ENCODE results near the gene TMEM39B. TPM values are rescaled to one million over a fixed set of nuclear protein-coding genes. Genes with fewer than 3 reads are reported as not detected.

TMEM39B gene
- total RNA-seq, 2 donors from 2014 or later = 8.2 to 15.4 TPM

GRCh38 chr1:32044234-32044633 is 28.5 kb upstream of the TMEM39B start:
- no peak overlapping the region for H3K4me3 ChIP-seq
- TF ChIP-seq CTCF (IDR thresholded peaks at IDR 0.05) (no peak), POLR2AphosphoS5 (IDR thresholded peaks at IDR 0.05) (no peak), POLR2A (IDR thresholded peaks at IDR 0.05) (no peak)
- intact Hi-C loops (cut with DNase I) = no loop called here
- DNase-seq (ENCODE audit: low spot score) = no peak
- no peaks in the 10 kb centered on the region for H3K4me1 ChIP-seq (replicated peaks)
- H3K9me3 ChIP-seq = no peaks in the 10 kb centered on the region
- H3K36me3 ChIP-seq = peaks cover 3 to 21% of the 10 kb centered on the region in 2 donors
- 83% methylated on average over 1 of the region's 1 CpG for WGBS
- no peaks in the 10 kb centered on the region for H3K27me3 ChIP-seq (replicated peaks; ENCODE audit: insufficient read depth)
- no peak overlapping the region for H3K27ac ChIP-seq

- no peaks in the 10 kb centered on the region for H3K4me1 ChIP-seq (replicated peaks)
- H3K27me3 ChIP-seq (replicated peaks; ENCODE audit: insufficient read depth) = no peaks in the 10 kb centered on the region
- DNase-seq (ENCODE audit: low spot score) = no peak
- 98% methylated on average over 2 of the region's 2 CpGs for WGBS
- intact Hi-C loops (cut with DNase I) = no loop called here
- no peak overlapping the region for H3K27ac ChIP-seq
- no peaks in the 10 kb centered on the region for H3K9me3 ChIP-seq
- TF ChIP-seq POLR2A (IDR thresholded peaks at IDR 0.05) (no peak), CTCF (IDR thresholded peaks at IDR 0.05) (no peak), POLR2AphosphoS5 (IDR thresholded peaks at IDR 0.05) (no peak)
- peaks cover 3 to 8% of the 10 kb centered on the region in 2 donors for H3K36me3 ChIP-seq
- H3K4me3 ChIP-seq = no peak overlapping the region
Measured at GRCh38 chr1:32045772-32046171, 27.0 kb upstream of the TMEM39B start.

GRCh38 chr1:32047701-32048100 is 25.0 kb upstream of the TMEM39B start:
- intact Hi-C loops (cut with DNase I) = no loop called here
- Histone ChIP-seq H3K4me3 (no peak overlapping the region), H3K27ac (no peak overlapping the region), H3K27me3 (replicated peaks; ENCODE audit: insufficient read depth) (no peaks in the 10 kb centered on the region), H3K36me3 (peaks cover 0 to 3% of the 10 kb centered on the region in 2 donors), H3K9me3 (no peaks in the 10 kb centered on the region), H3K4me1 (replicated peaks) (no peaks in the 10 kb centered on the region)
- TF ChIP-seq POLR2AphosphoS5 (IDR thresholded peaks at IDR 0.05) (no peak), CTCF (IDR thresholded peaks at IDR 0.05) (no peak), POLR2A (IDR thresholded peaks at IDR 0.05) (no peak)
- no peak for DNase-seq (ENCODE audit: low spot score)

GRCh38 chr1:32048440-32048839 is 24.3 kb upstream of the TMEM39B start:
- H3K36me3 ChIP-seq = peaks cover 0 to 3% of the 10 kb centered on the region in 2 donors
- H3K27me3 ChIP-seq (replicated peaks; ENCODE audit: insufficient read depth) = no peaks in the 10 kb centered on the region
- no peak for TF ChIP-seq POLR2AphosphoS5 (IDR thresholded peaks at IDR 0.05)
- TF ChIP-seq CTCF (IDR thresholded peaks at IDR 0.05) = no peak
- no peak for TF ChIP-seq POLR2A (IDR thresholded peaks at IDR 0.05)
- H3K27ac ChIP-seq = no peak overlapping the region
- H3K4me1 ChIP-seq (replicated peaks) = no peaks in the 10 kb centered on the region
- intact Hi-C loops (cut with DNase I) = no loop called here
- WGBS = 87% methylated on average over 2 of the region's 2 CpGs
- DNase-seq (ENCODE audit: low spot score) = no peak
- no peak overlapping the region for H3K4me3 ChIP-seq
- H3K9me3 ChIP-seq = no peaks in the 10 kb centered on the region

GRCh38 chr1:32051706-32052105 is 21.0 kb upstream of the TMEM39B start:
- 88% methylated on average over 1 of the region's 1 CpG for WGBS
- intact Hi-C loops (cut with DNase I) = no loop called here
- H3K27me3 ChIP-seq (replicated peaks; ENCODE audit: insufficient read depth) = no peaks in the 10 kb centered on the region
- no peak overlapping the region for H3K27ac ChIP-seq
- H3K4me3 ChIP-seq = no peak overlapping the region
- H3K4me1 ChIP-seq (replicated peaks) = no peaks in the 10 kb centered on the region
- DNase-seq (ENCODE audit: low spot score) = no peak
- H3K36me3 ChIP-seq = peaks cover 0 to 1% of the 10 kb centered on the region in 2 donors
- TF ChIP-seq POLR2AphosphoS5 (IDR thresholded peaks at IDR 0.05) (no peak), CTCF (IDR thresholded peaks at IDR 0.05) (no peak), POLR2A (IDR thresholded peaks at IDR 0.05) (no peak)
- no peaks in the 10 kb centered on the region for H3K9me3 ChIP-seq
